Stimulated activated CD4-positive, alpha-beta T cell treated with anti-CD3 and anti-CD28 coated beads, Interleukin-2, amount 100 ng/mL, for 24 hours (primary cell): Measurements from ENCODE around the gene BORCS6.

Source experiments
- DNase-seq, 2 donors: peaks; one replicate each; pipeline ENCODE4 v3.0.0-alpha.2; 2020

The BORCS6 gene

GRCh38 chr17:8141741-8142140, 48.2 kb downstream of the BORCS6 start:
- DNase-seq = no peak

- DNase-seq = no peak
These were observed 48.9 kb downstream of the BORCS6 start for GRCh38 chr17:8141045-8141444.

GRCh38 chr17:8140065-8141029, 49.6 kb downstream of the BORCS6 start:
- peak in 1 of 2 donors; percentile 18 for DNase-seq

DNA sequence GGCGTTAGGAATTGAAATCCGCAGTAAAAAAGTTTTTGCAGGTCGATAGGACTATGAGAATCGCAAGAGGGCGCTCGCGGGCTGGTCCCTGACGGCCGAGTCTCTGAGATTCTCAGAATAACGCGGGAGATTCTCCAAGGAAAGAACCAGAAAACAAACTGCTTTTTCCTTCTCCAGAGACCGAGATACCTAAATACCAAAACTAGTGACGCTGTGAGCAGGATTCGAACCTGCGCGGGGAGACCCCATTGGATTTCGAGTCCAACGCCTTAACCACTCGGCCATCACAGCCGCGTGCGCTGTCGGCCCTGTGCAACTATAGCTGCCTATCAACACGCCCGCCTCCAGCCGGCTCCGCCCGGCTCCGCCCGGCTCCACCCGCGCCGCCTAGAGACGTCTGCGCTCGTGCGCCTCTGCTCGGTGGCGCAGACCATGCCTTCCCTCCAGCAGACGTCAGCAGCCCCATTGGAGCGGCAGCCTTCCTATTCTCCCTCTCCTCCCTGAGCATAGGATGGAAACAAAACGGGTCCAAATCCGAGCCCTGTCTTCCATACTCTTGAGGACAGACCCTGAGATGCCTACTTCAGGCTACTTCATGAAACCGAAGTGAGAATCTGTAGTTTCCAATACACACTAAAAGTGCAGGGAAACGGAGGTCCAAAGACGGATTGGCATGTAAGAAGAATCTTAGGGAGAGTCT, 51.2 kb downstream of the BORCS6 start:
- DNase-seq = peak; percentile 98

DNA sequence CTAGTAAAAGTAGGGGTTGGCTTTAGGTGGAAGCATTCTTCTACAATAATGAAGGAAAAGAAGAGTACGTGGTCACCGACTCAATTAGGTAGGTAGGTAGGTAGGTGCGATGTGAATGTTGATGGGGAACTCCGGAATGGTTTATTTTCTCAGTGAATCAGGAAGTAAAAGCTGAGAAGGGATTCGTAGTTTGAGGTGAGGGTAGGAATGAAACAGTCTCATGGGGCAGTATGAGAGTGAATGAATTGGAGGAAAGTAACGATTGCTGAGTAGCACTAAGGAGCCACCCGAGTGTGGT, 51.7 kb downstream of the BORCS6 start:
- no peak for DNase-seq
